Sigmoid colon (tissue), 7 donors: ENCODE measurements around the gene ZNF554. TPM values are rescaled to one million over a fixed set of nuclear protein-coding genes. Genes with fewer than 3 reads are reported as not detected.

Experiments
- DNase-seq: peaks from one replicate; pipeline ENCODE4 v3.0.0-alpha.2; 2019
- H3K27ac ChIP-seq, 4 donors: fragments of 200-600 bp; sonication (generic); one replicate each; pipeline ENCODE4 v1.5.1; 2016 to 2019; ENCODE audit warnings: mild to moderate bottlenecking in 1 of 4
- H3K27me3 ChIP-seq, 3 donors: fragments of 200-600 bp; sonication (generic); one replicate each; pipeline ENCODE4 v1.5.1; 2019; ENCODE audit warnings: mild to moderate bottlenecking in 1 of 3
- H3K36me3 ChIP-seq, 4 donors: fragments of 200-600 bp; sonication (generic); one replicate each; pipeline ENCODE4 v1.5.1; 2016 to 2019
- H3K4me1 ChIP-seq, 4 donors: fragments of 200-600 bp; sonication (generic); one replicate each; pipeline ENCODE4 v1.5.1; 2017 to 2019
- H3K4me3 ChIP-seq, 4 donors: fragments of 200-600 bp; sonication (generic); one replicate each; pipeline ENCODE4 v1.5.1; 2017 to 2019; ENCODE audit warnings: mild to moderate bottlenecking in 2 of 4, moderate library complexity in 1 of 4
- H3K9me3 ChIP-seq, 4 donors: fragments of 200-600 bp in 3 of 4; sonication (generic) in 3 of 4; one replicate each; pipeline versions ENCODE4 v1.5.1 to v1.6.1; 2013 to 2019
- CTCF ChIP-seq, 4 experiments: fragments of 450-650 bp in 3 of 4; fragments of 200-600 bp in 1 of 4; IDR thresholded peaks; one replicate each; pipeline ENCODE4 v1.5.1; 2016 to 2019; ENCODE audit warnings: antibody characterized with exemption in 4 of 4, mild to moderate bottlenecking in 3 of 4, moderate library complexity in 2 of 4
- EP300 ChIP-seq, 4 donors: sonication (generic); formaldehyde crosslinking; IDR thresholded peaks; one replicate each; pipeline ENCODE4 v1.6.1; 2017; ENCODE audit warnings: antibody characterized with exemption in 4 of 4
- POLR2A ChIP-seq, 2 donors: fragments of 450-650 bp; IDR thresholded peaks; one replicate each; pipeline ENCODE4 v1.6.1; 2016; ENCODE audit warnings: antibody characterized with exemption in 2 of 2, mild to moderate bottlenecking in 2 of 2, moderate library complexity in 2 of 2
- POLR2AphosphoS5 ChIP-seq, 4 donors: sonication (generic); formaldehyde crosslinking; IDR thresholded peaks; one replicate each; pipeline ENCODE4 v1.6.1; 2017; ENCODE audit warnings: antibody characterized with exemption in 4 of 4
- WGBS, 2 donors: extraction: QIAGEN DNeasy Blood & Tissue Kit; methylation state at CpG; one replicate each; pipeline ENCODE4 v1.1.7; 2013; 5-methylcytosine and 5-hydroxymethylcytosine counted together
- intact Hi-C: fragments of 100-400 bp; cut with DNase I; formaldehyde crosslinking; loops from one replicate; pipeline ENCODE4 v1.15.1; 2023
- polyA plus RNA-seq, 3 donors: library from polyadenylated mRNA; stranded (reverse); fragments of 200-250 nt; gene quantifications; one replicate each; pipeline ENCODE4 v1.2.3, GENCODE V29; 2013
- total RNA-seq, 4 donors: library from RNA; depleted of rRNA; stranded (reverse); fragments of >200 nt; gene quantifications; one replicate each; pipeline ENCODE4 v1.1.0, GENCODE V29; 2016
- donor health status: healthy with polysubstance abuse.
- donor health status: Bipolar disorder and iron deficiency.
- donor health status: healthy.

The ZNF554 gene
- total and polyA plus RNA-seq, 7 donors, result 1.2 to 8.1 (median 3.3) TPM

GRCh38 chr19:2774953-2775555 is 44.6 kb upstream of the ZNF554 start:
- no peak for DNase-seq
- H3K36me3 ChIP-seq, result no peaks in the 10 kb centered on the region
- H3K27ac ChIP-seq, result peak overlapping the region; percentile 48 to 70 (median 55)
- H3K27me3 ChIP-seq, result no peaks in the 10 kb centered on the region
- TF ChIP-seq EP300 (IDR thresholded peaks at IDR 0.05), result no peak
- no peak for TF ChIP-seq POLR2AphosphoS5 (IDR thresholded peaks at IDR 0.05)
- TF ChIP-seq CTCF (IDR thresholded peaks at IDR 0.05), result no peak
- no peak for TF ChIP-seq POLR2A (IDR thresholded peaks at IDR 0.05)
- H3K4me3 ChIP-seq, result no peak overlapping the region
- H3K4me1 ChIP-seq, result peaks cover 0 to 61% (median 47%) of the 10 kb centered on the region in 4 donors
- intact Hi-C loops, result no loop called here
- no peaks in the 10 kb centered on the region for H3K9me3 ChIP-seq
- 85 to 88% methylated on average over 24 of the region's 24 CpGs for WGBS, 2 donors

GRCh38 chr19:2775556-2776430 is 43.9 kb upstream of the ZNF554 start:
- WGBS, 2 donors, result 63 to 81% methylated on average over 29 of the region's 29 CpGs
- Histone ChIP-seq H3K9me3 (no peaks in the 10 kb centered on the region), H3K4me3 (peak overlapping the region in 1 of 4 donors; percentile 14), H3K36me3 (no peaks in the 10 kb centered on the region), H3K4me1 (peaks cover 0 to 61% (median 45%) of the 10 kb centered on the region in 4 donors), H3K27me3 (no peaks in the 10 kb centered on the region), H3K27ac (peak overlapping the region; percentile 48 to 70 (median 55))
- DNase-seq, result no peak
- intact Hi-C loops, result no loop called here
- TF ChIP-seq POLR2A (IDR thresholded peaks at IDR 0.05) (no peak), EP300 (IDR thresholded peaks at IDR 0.05) (no peak), CTCF (IDR thresholded peaks at IDR 0.05) (no peak), POLR2AphosphoS5 (IDR thresholded peaks at IDR 0.05) (no peak)

GRCh38 chr19:2777952-2778683 is 41.5 kb upstream of the ZNF554 start:
- intact Hi-C loops, result no loop called here
- Histone ChIP-seq H3K9me3 (no peaks in the 10 kb centered on the region), H3K27me3 (no peaks in the 10 kb centered on the region), H3K36me3 (no peaks in the 10 kb centered on the region), H3K4me1 (peaks cover 0 to 60% (median 44%) of the 10 kb centered on the region in 4 donors), H3K27ac (peak overlapping the region in 1 of 4 donors; percentile 40), H3K4me3 (no peak overlapping the region)
- no peak for TF ChIP-seq POLR2AphosphoS5 (IDR thresholded peaks at IDR 0.05)
- no peak for TF ChIP-seq CTCF (IDR thresholded peaks at IDR 0.05)
- no peak for TF ChIP-seq POLR2A (IDR thresholded peaks at IDR 0.05)
- TF ChIP-seq EP300 (IDR thresholded peaks at IDR 0.05), result no peak
- 90 to 93% methylated on average over 19 of the region's 19 CpGs for WGBS, 2 donors
- no peak for DNase-seq

GRCh38 chr19:2779121-2779740 is 40.4 kb upstream of the ZNF554 start:
- H3K27me3 ChIP-seq, result no peaks in the 10 kb centered on the region
- H3K4me1 ChIP-seq, result peaks cover 0 to 66% (median 50%) of the 10 kb centered on the region in 4 donors
- no peak for TF ChIP-seq POLR2A (IDR thresholded peaks at IDR 0.05)
- no peak for TF ChIP-seq EP300 (IDR thresholded peaks at IDR 0.05)
- TF ChIP-seq CTCF (IDR thresholded peaks at IDR 0.05), result no peak
- TF ChIP-seq POLR2AphosphoS5 (IDR thresholded peaks at IDR 0.05), result no peak
- intact Hi-C loops, result no loop called here
- DNase-seq, result no peak
- H3K4me3 ChIP-seq, result no peak overlapping the region
- H3K36me3 ChIP-seq, result no peaks in the 10 kb centered on the region
- H3K9me3 ChIP-seq, result no peaks in the 10 kb centered on the region
- peak overlapping the region in 3 of 4 donors; percentile 15 to 41 (median 40) for H3K27ac ChIP-seq
- WGBS, 2 donors, result 84 to 85% methylated on average over 14 of the region's 14 CpGs
